Endodermal cell (in vitro differentiated cells): ENCODE measurements around the gene CSAD. TPM values are rescaled to one million over a fixed set of nuclear protein-coding genes. Genes with fewer than 3 reads are reported as not detected.

Experiments
- DNase-seq: peaks from one replicate; pipeline ENCODE4 v3.0.0-alpha.2; 2017
- H3K27ac ChIP-seq: 2 replicates; pipeline ENCODE4 v1.5.1; 2013; ENCODE audit warnings: mild to moderate bottlenecking, low read depth, low read length, moderate library complexity
- H3K27me3 ChIP-seq: 2 replicates; pipeline ENCODE4 v1.6.1; 2013; ENCODE audit warnings: mild to moderate bottlenecking, low read length, moderate library complexity; ENCODE audit not compliant: insufficient read depth, control insufficient read depth, poor library complexity, severe bottlenecking
- H3K36me3 ChIP-seq: 2 replicates; pipeline ENCODE4 v1.7.0; 2013; ENCODE audit warnings: mild to moderate bottlenecking, low read length, moderate library complexity; ENCODE audit not compliant: control insufficient read depth, insufficient read depth
- H3K4me1 ChIP-seq: one replicate; pipeline ENCODE4 v1.7.0; 2013; ENCODE audit warnings: low read length; ENCODE audit not compliant: control insufficient read depth, insufficient read depth
- H3K4me3 ChIP-seq: 2 replicates; pipeline ENCODE4 v1.5.1; 2013; ENCODE audit warnings: mild to moderate bottlenecking, low read length, moderate library complexity
- H3K9ac ChIP-seq: 2 replicates; pipeline ENCODE4 v1.6.1; 2013; ENCODE audit warnings: mild to moderate bottlenecking, low read length, moderate library complexity; ENCODE audit not compliant: poor library complexity, severe bottlenecking; ENCODE audit errors: extremely low read depth
- H3K9me3 ChIP-seq: 2 replicates; pipeline ENCODE4 v1.6.1; 2013; ENCODE audit warnings: mild to moderate bottlenecking, low read length, moderate library complexity; ENCODE audit not compliant: control insufficient read depth
- H3K27ac Mint-ChIP-seq: 2 replicates; pipeline ENCODE4 v1.8.0; 2020; ENCODE audit warnings: mixed read lengths
- H3K27me3 Mint-ChIP-seq: 2 replicates; pipeline ENCODE4 v1.8.0; 2021; ENCODE audit warnings: mild to moderate bottlenecking, mixed read lengths; ENCODE audit not compliant: insufficient read depth
- H3K36me3 Mint-ChIP-seq: 2 replicates; pipeline ENCODE4 v1.8.0; 2020; ENCODE audit warnings: low read depth, mixed read lengths
- H3K4me1 Mint-ChIP-seq: 2 replicates; pipeline ENCODE4 v1.8.0; 2020; ENCODE audit warnings: mixed read lengths
- H3K4me3 Mint-ChIP-seq: 2 replicates; pipeline ENCODE4 v1.8.0; 2020; ENCODE audit warnings: mild to moderate bottlenecking, moderate library complexity, mixed read lengths
- H3K9me3 Mint-ChIP-seq: 2 replicates; pipeline ENCODE4 v1.8.0; 2020; ENCODE audit warnings: mild to moderate bottlenecking, mixed read lengths
- WGBS, 2 experiments: methylation state at CpG; one replicate each; pipeline versions ENCODE4 v1.1.5 to v1.1.7; 2013; ENCODE audit warnings: missing lambda C conversion rate in 2 of 2, mixed read lengths in 1 of 2; ENCODE audit not compliant: insufficient coverage in 1 of 2, insufficient read length in 1 of 2; 5-methylcytosine and 5-hydroxymethylcytosine counted together
- total RNA-seq, 2 donors: library from RNA; stranded (reverse); fragmentation: NEBNext Ultra II Directional in 1 of 2; extraction: Animal tissue kit (Norgen Biotek cat#: 25700) in 1 of 2; gene quantifications; 2 replicates in 1 of 2; 3 replicates in 1 of 2; pipeline ENCODE4 v1.2.1, GENCODE V29; 2021
- TF ChIP-seq, protein P1 (sequence below): fragments of 200-600 bp; sonication (generic); conservative IDR thresholded peaks from 2 replicates; pipeline ENCODE4 v1.5.0; 2021; ENCODE audit warnings: antibody characterized with exemption, mild to moderate bottlenecking

Gene CSAD
- total RNA-seq, 2 donors from 2014 or later, result 24.9 to 38.2 TPM

DNA sequence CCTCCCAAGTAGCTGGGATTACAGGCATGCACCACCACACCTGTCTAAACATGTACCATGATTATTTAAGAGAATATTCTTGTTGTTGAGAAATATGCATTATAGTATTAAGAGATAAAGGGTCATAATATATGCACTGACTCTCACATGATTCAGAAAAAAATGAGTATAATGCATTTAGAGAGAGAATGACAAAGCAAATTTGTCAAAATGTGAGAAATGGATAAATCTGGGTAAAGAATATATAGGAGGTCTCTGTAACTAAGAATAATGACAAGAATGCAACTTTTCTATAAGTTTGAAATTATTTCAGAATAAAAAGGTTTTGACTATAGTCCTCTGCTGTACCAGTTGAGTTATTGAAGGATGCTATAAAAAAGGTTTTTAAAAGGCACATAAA lies 28.3 kb downstream of the CSAD start:
- no peak overlapping the region for H3K4me3 Mint-ChIP-seq
- Histone ChIP-seq H3K27me3 (no peaks in the 10 kb centered on the region), H3K4me3 (no peak overlapping the region), H3K9me3 (no peaks in the 10 kb centered on the region), H3K27ac (no peak overlapping the region), H3K36me3 (no peaks in the 10 kb centered on the region), H3K4me1 (no peaks in the 10 kb centered on the region), H3K9ac (no peak overlapping the region)
- no peaks in the 10 kb centered on the region for H3K9me3 Mint-ChIP-seq
- H3K4me1 Mint-ChIP-seq, result peaks cover 2% of the 10 kb centered on the region
- H3K27me3 Mint-ChIP-seq, result peaks cover 45% of the 10 kb centered on the region
- TF ChIP-seq, protein P1, sequence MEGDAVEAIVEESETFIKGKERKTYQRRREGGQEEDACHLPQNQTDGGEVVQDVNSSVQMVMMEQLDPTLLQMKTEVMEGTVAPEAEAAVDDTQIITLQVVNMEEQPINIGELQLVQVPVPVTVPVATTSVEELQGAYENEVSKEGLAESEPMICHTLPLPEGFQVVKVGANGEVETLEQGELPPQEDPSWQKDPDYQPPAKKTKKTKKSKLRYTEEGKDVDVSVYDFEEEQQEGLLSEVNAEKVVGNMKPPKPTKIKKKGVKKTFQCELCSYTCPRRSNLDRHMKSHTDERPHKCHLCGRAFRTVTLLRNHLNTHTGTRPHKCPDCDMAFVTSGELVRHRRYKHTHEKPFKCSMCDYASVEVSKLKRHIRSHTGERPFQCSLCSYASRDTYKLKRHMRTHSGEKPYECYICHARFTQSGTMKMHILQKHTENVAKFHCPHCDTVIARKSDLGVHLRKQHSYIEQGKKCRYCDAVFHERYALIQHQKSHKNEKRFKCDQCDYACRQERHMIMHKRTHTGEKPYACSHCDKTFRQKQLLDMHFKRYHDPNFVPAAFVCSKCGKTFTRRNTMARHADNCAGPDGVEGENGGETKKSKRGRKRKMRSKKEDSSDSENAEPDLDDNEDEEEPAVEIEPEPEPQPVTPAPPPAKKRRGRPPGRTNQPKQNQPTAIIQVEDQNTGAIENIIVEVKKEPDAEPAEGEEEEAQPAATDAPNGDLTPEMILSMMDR, result no peak
- DNase-seq, result no peak
- no peak overlapping the region for H3K27ac Mint-ChIP-seq
- H3K36me3 Mint-ChIP-seq, result no peaks in the 10 kb centered on the region

DNA sequence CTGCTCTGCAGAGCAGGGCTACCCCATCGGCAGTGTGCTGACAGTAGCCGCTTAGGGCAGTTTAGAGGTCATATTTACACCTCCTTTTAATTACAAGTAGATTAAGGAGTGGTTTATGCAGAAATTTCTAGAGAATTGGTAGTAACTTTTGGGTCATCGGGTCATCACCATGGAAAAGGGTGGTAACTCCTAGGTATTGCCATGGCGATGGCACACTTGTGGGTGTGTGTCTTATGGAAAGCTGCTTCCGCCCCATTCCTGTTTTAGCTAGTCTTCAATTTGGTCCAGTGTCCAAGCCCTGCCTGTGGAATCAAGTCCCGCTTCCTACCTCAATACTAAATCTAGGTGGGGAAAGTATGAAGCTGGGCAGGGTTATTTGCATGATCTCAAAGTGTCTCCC lies 29.7 kb downstream of the CSAD start:
- Mint-ChIP-seq H3K4me1 (peaks cover 2% of the 10 kb centered on the region), H3K27ac (no peak overlapping the region), H3K27me3 (peaks cover 48% of the 10 kb centered on the region), H3K4me3 (no peak overlapping the region), H3K9me3 (no peaks in the 10 kb centered on the region), H3K36me3 (no peaks in the 10 kb centered on the region)
- H3K27me3 ChIP-seq, result no peaks in the 10 kb centered on the region
- H3K9ac ChIP-seq, result no peak overlapping the region
- no peak overlapping the region for H3K4me3 ChIP-seq
- H3K9me3 ChIP-seq, result no peaks in the 10 kb centered on the region
- H3K4me1 ChIP-seq, result no peaks in the 10 kb centered on the region
- 90 to 92% methylated on average over 4 to 6 of the region's 6 CpGs for WGBS, 2 experiments
- no peak overlapping the region for H3K27ac ChIP-seq
- no peaks in the 10 kb centered on the region for H3K36me3 ChIP-seq
- no peak for DNase-seq
- TF ChIP-seq, protein P1, result no peak

DNA sequence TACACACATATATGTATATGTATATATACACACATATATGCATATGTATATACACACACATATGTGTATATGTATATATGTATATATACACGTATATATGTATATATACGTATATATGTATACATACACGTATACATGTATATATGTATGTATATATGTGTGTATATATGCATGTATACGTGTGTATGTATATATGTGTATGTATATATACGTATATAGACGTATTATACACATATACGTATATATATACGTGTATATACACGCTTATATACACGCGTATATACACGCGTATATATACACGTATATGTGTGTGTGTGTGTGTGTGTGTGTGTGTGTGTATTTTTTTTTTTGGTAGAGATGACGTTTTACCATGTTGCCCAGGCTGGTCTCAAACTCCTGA lies 33.1 kb downstream of the CSAD start:
- Histone ChIP-seq H3K4me3 (no peak overlapping the region), H3K27me3 (no peaks in the 10 kb centered on the region), H3K36me3 (no peaks in the 10 kb centered on the region), H3K9me3 (peaks cover 4% of the 10 kb centered on the region), H3K9ac (no peak overlapping the region), H3K4me1 (no peaks in the 10 kb centered on the region), H3K27ac (no peak overlapping the region)
- TF ChIP-seq, protein P1, result no peak
- no peak overlapping the region for H3K27ac Mint-ChIP-seq
- 86% methylated on average over 1 of the region's 15 CpGs; no CpG with 5 or more reads in 1 of the 2 experiments for WGBS, 2 experiments
- H3K36me3 Mint-ChIP-seq, result no peaks in the 10 kb centered on the region
- DNase-seq, result no peak
- peaks cover 21% of the 10 kb centered on the region for H3K27me3 Mint-ChIP-seq
- H3K4me3 Mint-ChIP-seq, result no peak overlapping the region
- peaks cover 8% of the 10 kb centered on the region for H3K4me1 Mint-ChIP-seq
- no peaks in the 10 kb centered on the region for H3K9me3 Mint-ChIP-seq
